AG04449 (cell line): Measurements from ENCODE around the gene DEGS1.
A peak's percentile ranks its signal among the peaks of the same experiment; 100 is the strongest.

Experiments
- CTCF ChIA-PET: fragments of 350-600 bp; formaldehyde crosslinking; extraction: SDS; loops from one replicate; lab custom pipeline; 2021; ENCODE audit warnings: antibody characterized with exemption; lab: Yijun Ruan, JAX
- POLR2A ChIA-PET: fragments of 400-600, 350-600 bp; formaldehyde crosslinking; extraction: SDS; loops from one replicate; lab custom pipeline; 2020; ENCODE audit warnings: antibody characterized with exemption, inconsistent platforms; lab: Yijun Ruan, JAX
- DNase-seq: peaks from one replicate; pipeline ENCODE4 v3.0.0-alpha.2; 2010; ENCODE audit warnings: low read depth, low spot score
- H3K4me3 ChIP-seq: 2 replicates; pipeline ENCODE4 v1.5.1; 2011; ENCODE audit warnings: low read depth, mild to moderate bottlenecking, control low read depth, low read length
- TF ChIP-seq, protein P1 (sequence below): IDR thresholded peaks from one replicate; pipeline ENCODE4 v1.5.1; 2011; ENCODE audit warnings: mild to moderate bottlenecking, moderate library complexity, low read length, control low read depth, inconsistent platforms; ENCODE audit not compliant: insufficient read depth; ENCODE audit errors: missing control alignments

The DEGS1 gene

GRCh38 chr1:224168859-224169380, 14.1 kb upstream of the DEGS1 start:
- H3K4me3 ChIP-seq = no peak overlapping the region
- TF ChIP-seq, protein P1, sequence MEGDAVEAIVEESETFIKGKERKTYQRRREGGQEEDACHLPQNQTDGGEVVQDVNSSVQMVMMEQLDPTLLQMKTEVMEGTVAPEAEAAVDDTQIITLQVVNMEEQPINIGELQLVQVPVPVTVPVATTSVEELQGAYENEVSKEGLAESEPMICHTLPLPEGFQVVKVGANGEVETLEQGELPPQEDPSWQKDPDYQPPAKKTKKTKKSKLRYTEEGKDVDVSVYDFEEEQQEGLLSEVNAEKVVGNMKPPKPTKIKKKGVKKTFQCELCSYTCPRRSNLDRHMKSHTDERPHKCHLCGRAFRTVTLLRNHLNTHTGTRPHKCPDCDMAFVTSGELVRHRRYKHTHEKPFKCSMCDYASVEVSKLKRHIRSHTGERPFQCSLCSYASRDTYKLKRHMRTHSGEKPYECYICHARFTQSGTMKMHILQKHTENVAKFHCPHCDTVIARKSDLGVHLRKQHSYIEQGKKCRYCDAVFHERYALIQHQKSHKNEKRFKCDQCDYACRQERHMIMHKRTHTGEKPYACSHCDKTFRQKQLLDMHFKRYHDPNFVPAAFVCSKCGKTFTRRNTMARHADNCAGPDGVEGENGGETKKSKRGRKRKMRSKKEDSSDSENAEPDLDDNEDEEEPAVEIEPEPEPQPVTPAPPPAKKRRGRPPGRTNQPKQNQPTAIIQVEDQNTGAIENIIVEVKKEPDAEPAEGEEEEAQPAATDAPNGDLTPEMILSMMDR = no peak
- ChIA-PET POLR2A (interaction anchor here (1.0 kb wide), 1 partner anchor 14 kb away, joined by 3 read pairs; the partner anchor contains the start of gene DEGS1), CTCF (interaction anchor here (0.8 to 2.9 kb wide), 6 partner anchors 10 to 288 kb away, joined by 3 to 11 read pairs (median 4); no protein-coding TSS in a partner anchor)
- DNase-seq = no peak

DNA sequence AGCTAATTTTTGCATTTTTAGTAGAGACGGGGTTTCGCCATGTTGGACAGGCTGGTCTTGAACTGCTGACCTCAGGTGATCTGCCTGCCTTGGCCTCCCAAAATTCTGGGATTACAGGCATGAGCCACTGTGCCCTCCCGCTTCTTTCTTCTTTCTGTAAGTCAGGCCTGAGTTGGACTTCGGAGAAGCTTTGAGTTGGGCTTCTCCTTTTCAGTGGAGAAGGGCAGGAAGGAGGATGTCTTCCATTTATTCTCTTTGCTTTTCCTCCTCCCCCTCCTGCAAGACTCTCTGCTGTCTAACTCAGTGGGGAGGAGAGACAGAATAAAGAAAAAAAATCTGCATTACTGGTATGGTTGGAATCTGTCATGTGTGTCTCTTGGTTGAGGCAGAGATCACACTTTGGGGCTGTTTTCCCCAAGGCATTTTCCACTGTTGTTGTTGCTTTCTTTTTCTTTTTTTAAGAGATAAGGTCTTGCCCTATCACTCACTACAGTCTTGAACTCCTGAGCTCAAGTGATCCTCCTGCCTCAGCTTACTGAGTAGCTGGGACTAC, 13.2 kb upstream of the DEGS1 start:
- H3K4me3 ChIP-seq = no peak overlapping the region
- ChIA-PET CTCF (interaction anchor here (0.7 to 2.9 kb wide), 10 partner anchors 9 to 753 kb away, joined by 3 to 11 read pairs (median 3); partner anchors contain the start of gene DEGS1), POLR2A (interaction anchor here (1.0 kb wide), 1 partner anchor 13 kb away, joined by 3 read pairs; the partner anchor contains the start of gene DEGS1)

DNA sequence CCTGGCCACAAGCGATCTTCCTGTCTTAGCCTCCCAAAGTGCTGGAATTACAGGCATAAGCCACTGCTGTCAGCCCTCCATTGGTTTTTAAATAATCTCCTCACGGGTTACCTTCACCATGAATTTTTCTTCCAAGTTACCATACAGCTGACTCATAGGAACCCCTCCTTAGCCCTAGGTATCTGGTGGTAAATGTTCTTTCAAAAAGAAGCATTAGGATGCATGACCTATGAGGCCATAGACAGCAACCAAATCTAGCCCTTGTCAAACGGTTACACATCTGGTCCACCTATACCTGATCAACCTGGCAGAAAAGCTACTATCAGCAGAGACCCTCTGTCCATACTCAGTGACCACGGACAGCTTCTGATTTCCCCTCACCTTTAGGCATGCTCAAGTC, 12.7 kb upstream of the DEGS1 start:
- H3K4me3 ChIP-seq = no peak overlapping the region
- CTCF ChIA-PET = interaction anchor here (0.7 to 2.9 kb wide), 7 partner anchors 9 to 752 kb away, joined by 3 to 11 read pairs (median 3); partner anchors contain the start of gene DEGS1
- TF ChIP-seq, protein P1 = no peak
- POLR2A ChIA-PET = no interaction called here
- DNase-seq = no peak

More for the DNA sequence above, 13.2 kb upstream of the DEGS1 start:
- DNase-seq = no peak
- TF ChIP-seq, protein P1 = no peak

- TF ChIP-seq, protein P1 = peak; percentile 31
- H3K4me3 ChIP-seq = no peak overlapping the region
- CTCF ChIA-PET = interaction anchor here (0.7 to 2.9 kb wide), 7 partner anchors 8 to 752 kb away, joined by 3 to 11 read pairs (median 3); partner anchors contain the start of gene DEGS1
- POLR2A ChIA-PET = no interaction called here
- DNase-seq = no peak
Observed at GRCh38 chr1:224170748-224171478, 12.1 kb upstream of the DEGS1 start.

DNA sequence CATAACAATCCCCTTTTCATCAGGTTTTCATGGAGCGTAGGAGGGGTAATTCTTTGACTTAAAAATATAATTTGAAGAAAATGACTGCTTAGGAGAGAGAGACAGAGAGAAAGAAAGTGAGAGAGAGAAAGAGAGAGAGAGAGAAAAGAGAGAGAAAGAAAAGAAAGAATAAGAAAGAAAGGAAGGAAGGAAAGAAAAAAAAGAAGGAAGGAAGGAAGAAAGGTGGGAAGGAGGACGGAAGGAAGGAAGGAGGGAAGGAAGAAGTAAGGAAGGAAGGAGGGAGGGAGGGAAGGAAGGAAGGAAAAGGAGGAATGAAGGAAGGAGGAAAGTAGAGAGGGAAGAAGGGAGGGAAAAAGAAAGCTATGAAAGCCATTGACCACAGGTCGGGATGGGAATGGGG, 10.8 kb upstream of the DEGS1 start:
- TF ChIP-seq, protein P1 = no peak
- no peak overlapping the region for H3K4me3 ChIP-seq
- no peak for DNase-seq
- ChIA-PET POLR2A (no interaction called here), CTCF (interaction anchor here (0.6 to 1.1 kb wide), 2 partner anchors 11 to 161 kb away, joined by 3 read pairs; partner anchors contain the start of gene DEGS1)

DNA sequence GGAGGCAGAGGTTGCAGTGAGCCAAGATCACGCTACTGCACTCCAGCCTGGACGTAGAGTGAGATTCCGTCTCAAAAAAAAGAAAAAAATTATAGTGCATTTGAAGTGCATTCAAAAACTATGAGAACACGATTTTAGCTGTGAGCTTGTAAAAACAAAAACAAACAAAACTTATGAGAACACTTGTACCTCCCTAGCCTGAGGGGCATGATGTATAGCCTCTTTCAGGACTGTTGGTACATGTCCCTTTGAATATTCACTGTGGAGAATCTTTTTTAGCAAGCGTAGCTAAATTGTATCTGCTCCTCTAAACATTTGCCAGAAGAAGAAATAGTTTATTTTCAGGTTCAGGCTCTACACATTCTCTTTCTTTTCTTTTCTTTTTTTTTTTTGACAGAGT, 9.5 kb upstream of the DEGS1 start:
- H3K4me3 ChIP-seq = no peak overlapping the region
- CTCF ChIA-PET = no interaction called here
- POLR2A ChIA-PET = no interaction called here
- TF ChIP-seq, protein P1 = no peak
- no peak for DNase-seq
